Natural killer cell (primary cell): ENCODE results near the gene CASQ2. TPM values are rescaled to one million over a fixed set of nuclear protein-coding genes. Genes with fewer than 3 reads are reported as not detected.

ENCODE experiments used
- ATAC-seq, 3 donors: fragments of 150-1000 bp in 2 of 3; fragments of 200-7000 bp in 1 of 3; cut with Tn5 transposase; 1 replicate in 1 of 3; 2 replicates in 2 of 3; pipeline ENCODE4 v1.10.0; 2021; ENCODE audit warnings: mild to moderate bottlenecking in 2 of 3, moderate library complexity in 2 of 3
- DNase-seq, 2 donors: peaks; one replicate each; pipeline versions ENCODE4 v3.0.0 to v3.0.0-alpha.2; 2013 to 2021; ENCODE audit warnings: mixed read lengths in 1 of 2
- H3K27ac ChIP-seq: one replicate; pipeline ENCODE4 v1.5.1; 2013; ENCODE audit warnings: mild to moderate bottlenecking, low read length
- H3K27me3 ChIP-seq: one replicate; pipeline ENCODE4 v1.6.1; 2013; ENCODE audit warnings: low read length; ENCODE audit not compliant: control insufficient read depth, insufficient read depth
- H3K36me3 ChIP-seq: one replicate; pipeline ENCODE4 v1.6.1; 2013; ENCODE audit warnings: low read length; ENCODE audit not compliant: control insufficient read depth, insufficient read depth
- H3K4me1 ChIP-seq: one replicate; pipeline ENCODE4 v1.6.1; 2013; ENCODE audit warnings: low read length; ENCODE audit not compliant: control insufficient read depth, insufficient read depth
- H3K4me3 ChIP-seq: one replicate; pipeline ENCODE4 v1.5.1; 2013; ENCODE audit warnings: low read length
- H3K9me3 ChIP-seq: one replicate; pipeline ENCODE4 v1.6.1; 2013; ENCODE audit warnings: low read length; ENCODE audit not compliant: control insufficient read depth, insufficient read depth
- H3K27ac Mint-ChIP-seq, 2 donors: one replicate each; pipeline ENCODE4 v1.8.0; 2022; ENCODE audit warnings: mild to moderate bottlenecking in 2 of 2, mixed read lengths in 2 of 2, moderate library complexity in 1 of 2
- H3K27me3 Mint-ChIP-seq, 2 donors: one replicate each; pipeline ENCODE4 v1.8.0; 2022; ENCODE audit warnings: low read depth in 2 of 2, mixed read lengths in 2 of 2
- H3K36me3 Mint-ChIP-seq: one replicate; pipeline ENCODE4 v1.8.0; 2022; ENCODE audit warnings: mixed read lengths
- H3K4me1 Mint-ChIP-seq, 2 donors: one replicate each; pipeline ENCODE4 v1.8.0; 2022; ENCODE audit warnings: mixed read lengths in 2 of 2
- H3K4me3 Mint-ChIP-seq: one replicate; pipeline ENCODE4 v1.8.0; 2022; ENCODE audit warnings: mild to moderate bottlenecking, moderate library complexity, mixed read lengths
- H3K9me3 Mint-ChIP-seq, 2 donors: one replicate each; pipeline ENCODE4 v1.8.0; 2022; ENCODE audit warnings: mixed read lengths in 2 of 2
- CTCF ChIP-seq: fragments of 200-600 bp; IDR thresholded peaks from one replicate; pipeline ENCODE4 v1.8.0; 2022; ENCODE audit warnings: antibody characterized with exemption
- WGBS: methylation state at CpG from one replicate; pipeline ENCODE4 v1.1.7; 2013; ENCODE audit warnings: missing lambda C conversion rate; ENCODE audit not compliant: insufficient coverage; 5-methylcytosine and 5-hydroxymethylcytosine counted together
- intact Hi-C: fragments of 100-400 bp; cut with micrococcal nuclease; formaldehyde crosslinking; loops from one replicate; pipeline ENCODE4 v1.14.2; 2022
- total RNA-seq, 4 donors: library from RNA; stranded (reverse); fragments of 120-200 nt in 1 of 4; gene quantifications; one replicate each; pipeline versions ENCODE4 v1.2.3 to v1.2.4, GENCODE V29; 2013 to 2022

CASQ2 gene
- total RNA-seq, 3 donors from 2014 or later (not counting 1 experiment from before 2014, with no cell fraction given) = not detected

GRCh38 chr1:115807723-115808122 lies 39.2 kb upstream of the CASQ2 start:
- H3K27me3 Mint-ChIP-seq = peaks cover 5 to 29% of the 10 kb centered on the region in 2 donors
- no peaks in the 10 kb centered on the region for H3K27me3 ChIP-seq
- no peaks in the 10 kb centered on the region for H3K9me3 ChIP-seq
- TF ChIP-seq CTCF = peak; percentile 79
- no peak overlapping the region for H3K27ac ChIP-seq
- H3K9me3 Mint-ChIP-seq = no peaks in the 10 kb centered on the region
- H3K4me3 Mint-ChIP-seq = no peak overlapping the region
- ATAC-seq (peak; percentile 42 to 69 (median 68)), DNase-seq (peak in 1 of 2 donors; percentile 71)
- no peak overlapping the region for H3K27ac Mint-ChIP-seq
- H3K4me3 ChIP-seq = no peak overlapping the region
- H3K36me3 ChIP-seq = no peaks in the 10 kb centered on the region
- no peaks in the 10 kb centered on the region for H3K4me1 ChIP-seq
- intact Hi-C loops = loop anchor here (1.0 to 5.0 kb wide), 2 partner anchors 174 to 690 kb away; no protein-coding TSS in a partner anchor
- H3K4me1 Mint-ChIP-seq = no peaks in the 10 kb centered on the region
- no peaks in the 10 kb centered on the region for H3K36me3 Mint-ChIP-seq
- WGBS = 6% methylated on average over 2 of the region's 2 CpGs

- no peaks in the 10 kb centered on the region for H3K9me3 Mint-ChIP-seq
- Histone ChIP-seq H3K27ac (no peak overlapping the region), H3K4me3 (no peak overlapping the region), H3K9me3 (no peaks in the 10 kb centered on the region), H3K36me3 (no peaks in the 10 kb centered on the region), H3K4me1 (no peaks in the 10 kb centered on the region), H3K27me3 (no peaks in the 10 kb centered on the region)
- no peak for ATAC-seq
- no peak for DNase-seq
- TF ChIP-seq CTCF = no peak
- H3K4me1 Mint-ChIP-seq = no peaks in the 10 kb centered on the region
- H3K36me3 Mint-ChIP-seq = no peaks in the 10 kb centered on the region
- H3K27me3 Mint-ChIP-seq = peaks cover 11 to 34% of the 10 kb centered on the region in 2 donors
- WGBS = 100% methylated on average over 1 of the region's 1 CpG
- intact Hi-C loops = loop anchor here (5.0 kb wide), 1 partner anchor 692 kb away; no protein-coding TSS in a partner anchor
- H3K4me3 Mint-ChIP-seq = no peak overlapping the region
- H3K27ac Mint-ChIP-seq = no peak overlapping the region
Measured at GRCh38 chr1:115805597-115805996, 37.1 kb upstream of the CASQ2 start.

- TF ChIP-seq CTCF = no peak
- H3K4me1 Mint-ChIP-seq = no peaks in the 10 kb centered on the region
- Histone ChIP-seq H3K36me3 (no peaks in the 10 kb centered on the region), H3K9me3 (no peaks in the 10 kb centered on the region), H3K4me3 (no peak overlapping the region), H3K4me1 (no peaks in the 10 kb centered on the region), H3K27ac (no peak overlapping the region), H3K27me3 (no peaks in the 10 kb centered on the region)
- intact Hi-C loops = no loop called here
- H3K4me3 Mint-ChIP-seq = no peak overlapping the region
- peaks cover 14 to 49% of the 10 kb centered on the region in 2 donors for H3K27me3 Mint-ChIP-seq
- 94% methylated on average over 1 of the region's 2 CpGs for WGBS
- DNase-seq (no peak), ATAC-seq (no peak)
- no peaks in the 10 kb centered on the region for H3K36me3 Mint-ChIP-seq
- H3K27ac Mint-ChIP-seq = no peak overlapping the region
- H3K9me3 Mint-ChIP-seq = no peaks in the 10 kb centered on the region
Measured at GRCh38 chr1:115802416-115802815, 33.9 kb upstream of the CASQ2 start.

- H3K36me3 Mint-ChIP-seq = no peaks in the 10 kb centered on the region
- H3K27ac Mint-ChIP-seq = no peak overlapping the region
- intact Hi-C loops = no loop called here
- Histone ChIP-seq H3K27ac (no peak overlapping the region), H3K9me3 (no peaks in the 10 kb centered on the region), H3K27me3 (no peaks in the 10 kb centered on the region), H3K36me3 (no peaks in the 10 kb centered on the region), H3K4me1 (no peaks in the 10 kb centered on the region), H3K4me3 (no peak overlapping the region)
- WGBS = 96% methylated on average over 4 of the region's 4 CpGs
- ATAC-seq (no peak), DNase-seq (no peak)
- no peaks in the 10 kb centered on the region for H3K4me1 Mint-ChIP-seq
- TF ChIP-seq CTCF = no peak
- H3K27me3 Mint-ChIP-seq = peaks cover 25 to 41% of the 10 kb centered on the region in 2 donors
- H3K4me3 Mint-ChIP-seq = no peak overlapping the region
- H3K9me3 Mint-ChIP-seq = no peaks in the 10 kb centered on the region
Measured at GRCh38 chr1:115797486-115797885, 29.0 kb upstream of the CASQ2 start.
